SK-N-SH treated with all-trans-retinoic acid at 6 μM for 48 hours (cell line): ENCODE data around the gene CHRNA9.

Experiments
- ATAC-seq: fragments of 200-7000 bp; cut with Tn5 transposase; 3 replicates; pipeline ENCODE4 v1.9.1; 2020; ENCODE audit warnings: mild to moderate bottlenecking, moderate library complexity
- BACH2 ChIP-seq: fragments of 250-450 bp; sonication (Bioruptor Pico); IDR thresholded peaks from 2 replicates; pipeline ENCODE4 v1.9.0; 2021; ENCODE audit warnings: mild to moderate bottlenecking, borderline replicate concordance
- CREB5 ChIP-seq: fragments of 250-450 bp; sonication (Bioruptor Pico); IDR thresholded peaks from 2 replicates; pipeline ENCODE4 v1.5.1; 2020; ENCODE audit warnings: low read depth, mild to moderate bottlenecking, moderate library complexity
- CSDC2 ChIP-seq: fragments of 250-450 bp; sonication (Bioruptor Pico); IDR thresholded peaks from 2 replicates; pipeline ENCODE4 v1.5.0; 2020; ENCODE audit warnings: mild to moderate bottlenecking, moderate library complexity
- CSRNP3 ChIP-seq: fragments of 250-450 bp; sonication (Bioruptor Pico); IDR thresholded peaks from 2 replicates; pipeline ENCODE4 v1.5.1; 2021; ENCODE audit warnings: mild to moderate bottlenecking, moderate library complexity
- ESRRG ChIP-seq: fragments of 250-450 bp; sonication (Bioruptor Pico); IDR thresholded peaks from 2 replicates; pipeline ENCODE4 v1.6.1; 2021; ENCODE audit warnings: mild to moderate bottlenecking
- GLIS3 ChIP-seq: fragments of 250-450 bp; sonication (Bioruptor Pico); IDR thresholded peaks from 2 replicates; pipeline ENCODE4 v1.5.0; 2020; ENCODE audit warnings: mild to moderate bottlenecking, moderate library complexity
- ISL1 ChIP-seq: fragments of 250-450 bp; sonication (Bioruptor Pico); IDR thresholded peaks from 2 replicates; pipeline ENCODE4 v2.1.2; 2022; ENCODE audit warnings: mild to moderate bottlenecking, moderate library complexity
- OSR1 ChIP-seq: fragments of 250-450 bp; sonication (Bioruptor Pico); IDR thresholded peaks from 2 replicates; pipeline ENCODE4 v1.8.0; 2022; ENCODE audit warnings: moderate library complexity, mild to moderate bottlenecking, inconsistent platforms
- PATZ1 ChIP-seq: fragments of 250-450 bp; sonication (Bioruptor Pico); IDR thresholded peaks from 2 replicates; pipeline ENCODE4 v1.8.0; 2020; ENCODE audit warnings: mild to moderate bottlenecking, moderate library complexity, borderline replicate concordance
- POU6F1 ChIP-seq: fragments of 250-450 bp; sonication (Bioruptor Pico); IDR thresholded peaks from 2 replicates; pipeline ENCODE4 v1.8.0; 2021; ENCODE audit warnings: low read depth, mild to moderate bottlenecking, moderate library complexity, borderline replicate concordance
- PPARA ChIP-seq: fragments of 250-450 bp; sonication (Bioruptor Pico); IDR thresholded peaks from 2 replicates; pipeline ENCODE4 v1.5.0; 2020; ENCODE audit warnings: mild to moderate bottlenecking, borderline replicate concordance
- RARB ChIP-seq: fragments of 250-450 bp; sonication (Bioruptor Pico); IDR thresholded peaks from 2 replicates; pipeline ENCODE4 v1.8.0; 2021; ENCODE audit warnings: mild to moderate bottlenecking, moderate library complexity
- TCF4 ChIP-seq: fragments of 250-450 bp; sonication (Bioruptor Pico); IDR thresholded peaks from 2 replicates; pipeline ENCODE4 v1.8.0; 2021; ENCODE audit warnings: mild to moderate bottlenecking, moderate library complexity, borderline replicate concordance
- TOX ChIP-seq: fragments of 250-450 bp; sonication (Bioruptor Pico); IDR thresholded peaks from 2 replicates; pipeline ENCODE4 v1.8.0; 2021; ENCODE audit warnings: mild to moderate bottlenecking, moderate library complexity, borderline replicate concordance
- TSHZ2 ChIP-seq: fragments of 250-450 bp; sonication (Bioruptor Pico); IDR thresholded peaks from 2 replicates; pipeline ENCODE4 v1.5.0; 2020; ENCODE audit warnings: mild to moderate bottlenecking, moderate library complexity
- ZC3H10 ChIP-seq: fragments of 250-450 bp; sonication (Bioruptor Pico); IDR thresholded peaks from 2 replicates; pipeline ENCODE4 v1.5.1; 2021; ENCODE audit warnings: mild to moderate bottlenecking, moderate library complexity
- ZFP3 ChIP-seq: fragments of 250-450 bp; sonication (Bioruptor Pico); IDR thresholded peaks from 2 replicates; pipeline ENCODE4 v1.5.0; 2020; ENCODE audit warnings: mild to moderate bottlenecking, moderate library complexity
- ZFP30 ChIP-seq: fragments of 450-650 bp; formaldehyde crosslinking; IDR thresholded peaks from 2 replicates; pipeline ENCODE4 v1.5.0; 2022; ENCODE audit warnings: mild to moderate bottlenecking, moderate library complexity
- ZNF565 ChIP-seq: fragments of 450-650 bp; formaldehyde crosslinking; conservative IDR thresholded peaks from 2 replicates; pipeline ENCODE4 v1.5.0; 2020; ENCODE audit warnings: low read depth, mild to moderate bottlenecking, moderate library complexity
- ZNF8 ChIP-seq: fragments of 450-650 bp; formaldehyde crosslinking; IDR thresholded peaks from 2 replicates; pipeline ENCODE4 v1.5.0; 2020; ENCODE audit warnings: mild to moderate bottlenecking, moderate library complexity

CHRNA9 gene

GRCh38 chr4:40334591-40335524 is at the start of gene CHRNA9:
Gene CHRNA9, plus strand, starts transcription at chr4:40335333. Its CDS starts 135 bp downstream, at chr4:40335468.
- peak; percentile 59 for ATAC-seq
- TF ChIP-seq TCF4 (CRISPR knock-in tag) (no peak), ZFP30 (CRISPR knock-in tag) (no peak), CSDC2 (no peak), RARB (CRISPR knock-in tag) (no peak), CSRNP3 (CRISPR knock-in tag) (no peak), GLIS3 (CRISPR knock-in tag) (no peak), TOX (CRISPR knock-in tag) (no peak), PATZ1 (no peak), BACH2 (no peak), TSHZ2 (CRISPR knock-in tag) (no peak), ZC3H10 (CRISPR knock-in tag) (no peak), PPARA (CRISPR knock-in tag) (no peak), ZNF565 (CRISPR knock-in tag) (no peak), ZNF8 (CRISPR knock-in tag) (no peak), ESRRG (CRISPR knock-in tag) (no peak), ISL1 (CRISPR knock-in tag) (no peak), OSR1 (CRISPR knock-in tag) (no peak)

GRCh38 chr4:40285692-40286091 is 49.4 kb upstream of the CHRNA9 start:
- TF ChIP-seq CSDC2: no peak
- TF ChIP-seq ESRRG (CRISPR knock-in tag): no peak
- TF ChIP-seq RARB (CRISPR knock-in tag): no peak
- no peak for TF ChIP-seq ZC3H10 (CRISPR knock-in tag)
- TF ChIP-seq PATZ1: no peak
- TF ChIP-seq ZFP3: no peak
- no peak for TF ChIP-seq ZFP30 (CRISPR knock-in tag)
- ATAC-seq: no peak

- ATAC-seq: no peak
- TF ChIP-seq ZNF8 (CRISPR knock-in tag) (no peak), POU6F1 (no peak), ZC3H10 (CRISPR knock-in tag) (no peak), CREB5 (CRISPR knock-in tag) (no peak)
Measured at GRCh38 chr4:40288566-40288965, 46.6 kb upstream of the CHRNA9 start.
